Parathyroid adenoma (tissue), 2 donors: ENCODE measurements around the gene RAD51AP1.
A peak's percentile ranks its signal among the peaks of the same experiment; 100 is the strongest.

ENCODE experiments used
- H2AFZ ChIP-seq: fragments of 300-600 bp; sonication (generic); one replicate; pipeline ENCODE4 v1.7.0; 2017; ENCODE audit warnings: antibody characterized with exemption, mild to moderate bottlenecking
- H3K27ac ChIP-seq: fragments of 300-600 bp; sonication (generic); one replicate; pipeline ENCODE4 v1.7.0; 2017
- H3K27me3 ChIP-seq: fragments of 300-600 bp; sonication (generic); one replicate; pipeline ENCODE4 v1.7.0; 2017; ENCODE audit warnings: low read length; ENCODE audit not compliant: control insufficient read depth, insufficient read depth
- H3K36me3 ChIP-seq: fragments of 300-600 bp; sonication (generic); one replicate; pipeline ENCODE4 v1.7.0; 2017; ENCODE audit warnings: low read length; ENCODE audit not compliant: control insufficient read depth, insufficient read depth
- H3K4me1 ChIP-seq: fragments of 300-600 bp; sonication (generic); one replicate; pipeline ENCODE4 v1.7.0; 2017; ENCODE audit warnings: control low read depth
- H3K4me2 ChIP-seq: fragments of 300-600 bp; sonication (generic); one replicate; pipeline ENCODE4 v1.7.0; 2017; ENCODE audit warnings: low read length
- H3K4me3 ChIP-seq: fragments of 300-600 bp; sonication (generic); one replicate; pipeline ENCODE4 v1.7.0; 2017; ENCODE audit warnings: low read depth, low read length
- H3K79me2 ChIP-seq: fragments of 300-600 bp; sonication (generic); one replicate; pipeline ENCODE4 v1.7.0; 2017; ENCODE audit warnings: control low read depth
- H3K9ac ChIP-seq: fragments of 300-600 bp; sonication (generic); one replicate; pipeline ENCODE4 v1.7.0; 2017; ENCODE audit warnings: mild to moderate bottlenecking
- H3K9me3 ChIP-seq: fragments of 300-600 bp; sonication (generic); one replicate; pipeline ENCODE4 v1.7.0; 2017; ENCODE audit warnings: low read length; ENCODE audit not compliant: control insufficient read depth
- CTCF ChIP-seq: fragments of 300-600 bp; sonication (generic); IDR thresholded peaks from one replicate; pipeline ENCODE4 v1.7.0; 2017; ENCODE audit warnings: antibody characterized with exemption, mild to moderate bottlenecking
- donor health status: primary hyperparathyroidism.

Gene RAD51AP1

GRCh38 chr12:4535092-4535491 lies 3.6 kb upstream of the RAD51AP1 start:
- no peak overlapping the region for H2AFZ ChIP-seq
- H3K27me3 ChIP-seq: no peaks in the 10 kb centered on the region
- no peak for TF ChIP-seq CTCF
- H3K27ac ChIP-seq: no peak overlapping the region
- no peaks in the 10 kb centered on the region for H3K79me2 ChIP-seq
- no peak overlapping the region for H3K4me3 ChIP-seq
- peaks cover 3% of the 10 kb centered on the region for H3K4me1 ChIP-seq
- H3K36me3 ChIP-seq: no peaks in the 10 kb centered on the region
- no peak overlapping the region for H3K4me2 ChIP-seq
- no peak overlapping the region for H3K9ac ChIP-seq
- H3K9me3 ChIP-seq: no peaks in the 10 kb centered on the region

- Histone ChIP-seq H3K4me1 (peaks cover 3% of the 10 kb centered on the region), H2AFZ (no peak overlapping the region), H3K36me3 (no peaks in the 10 kb centered on the region), H3K4me3 (no peak overlapping the region), H3K79me2 (no peaks in the 10 kb centered on the region), H3K27me3 (no peaks in the 10 kb centered on the region), H3K27ac (no peak overlapping the region), H3K9ac (no peak overlapping the region), H3K4me2 (no peak overlapping the region), H3K9me3 (no peaks in the 10 kb centered on the region)
- TF ChIP-seq CTCF: no peak
Measured at GRCh38 chr12:4535871-4536270, 2.8 kb upstream of the RAD51AP1 start.

DNA sequence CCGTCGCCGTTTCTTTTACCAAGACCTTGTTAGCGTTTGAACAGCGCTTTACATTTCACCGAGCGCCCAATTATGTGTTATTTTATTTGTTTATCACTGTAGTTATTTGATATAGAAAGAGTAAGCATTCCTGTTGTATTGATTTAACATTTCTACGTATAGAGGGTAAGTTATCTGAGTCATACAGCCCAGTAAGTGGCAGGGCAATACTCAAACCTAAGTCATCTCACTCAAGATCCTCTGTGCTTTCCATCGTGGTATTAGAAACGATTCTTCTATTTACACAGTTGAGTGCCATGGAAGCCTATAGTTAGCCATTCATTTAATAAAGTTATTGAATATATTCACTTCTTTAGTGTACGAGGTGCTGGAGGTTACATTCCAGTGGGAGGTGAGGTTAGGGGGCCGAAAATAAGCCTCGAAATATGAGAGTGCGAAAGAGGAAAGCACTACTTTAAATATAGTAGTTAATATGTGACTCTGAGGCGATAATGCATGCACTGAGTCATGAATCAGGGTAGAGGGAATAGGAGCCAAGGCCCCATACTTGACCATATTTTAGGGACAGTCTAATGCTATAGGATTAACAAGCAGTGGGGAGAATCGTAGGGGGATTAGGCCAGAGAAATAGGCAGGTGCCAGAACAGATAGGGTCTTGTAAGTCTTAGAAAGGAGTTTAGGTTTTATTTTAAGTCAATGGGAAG lies 629 bp downstream of the RAD51AP1 start:
- peaks cover 3% of the 10 kb centered on the region for H3K4me1 ChIP-seq
- no peaks in the 10 kb centered on the region for H3K36me3 ChIP-seq
- H3K9me3 ChIP-seq: no peaks in the 10 kb centered on the region
- no peak overlapping the region for H3K27ac ChIP-seq
- H3K79me2 ChIP-seq: no peaks in the 10 kb centered on the region
- H3K27me3 ChIP-seq: no peaks in the 10 kb centered on the region
- TF ChIP-seq CTCF: no peak
- peak overlapping the region; percentile 94 for H3K4me3 ChIP-seq
- H2AFZ ChIP-seq: peak overlapping the region; percentile 83
- no peak overlapping the region for H3K9ac ChIP-seq
- peak overlapping the region; percentile 97 for H3K4me2 ChIP-seq

DNA sequence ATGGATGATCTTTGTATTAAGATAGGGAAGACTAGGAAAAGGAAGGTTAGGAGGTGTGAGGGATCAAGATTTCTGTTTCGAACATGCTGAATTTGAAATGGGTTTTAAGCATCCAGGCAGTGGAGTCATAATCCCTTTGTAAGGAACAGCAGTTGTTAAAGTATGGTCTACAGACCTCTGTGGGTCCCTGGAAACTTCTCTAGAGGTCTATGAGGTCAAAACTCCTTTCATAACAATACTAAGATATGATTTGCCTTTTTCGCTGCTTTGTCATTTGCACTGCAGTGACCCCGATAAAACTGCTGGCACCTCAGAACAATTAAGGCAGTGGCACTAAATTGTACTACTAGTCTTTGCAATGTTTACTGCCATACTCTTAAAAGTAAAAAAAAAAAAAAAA lies 1.5 kb downstream of the RAD51AP1 start:
- no peak overlapping the region for H3K27ac ChIP-seq
- no peaks in the 10 kb centered on the region for H3K36me3 ChIP-seq
- H3K4me1 ChIP-seq: peaks cover 3% of the 10 kb centered on the region
- no peaks in the 10 kb centered on the region for H3K9me3 ChIP-seq
- TF ChIP-seq CTCF: no peak
- no peak overlapping the region for H3K4me2 ChIP-seq
- H3K27me3 ChIP-seq: no peaks in the 10 kb centered on the region
- no peak overlapping the region for H2AFZ ChIP-seq
- no peak overlapping the region for H3K9ac ChIP-seq
- H3K4me3 ChIP-seq: no peak overlapping the region
- no peaks in the 10 kb centered on the region for H3K79me2 ChIP-seq

DNA sequence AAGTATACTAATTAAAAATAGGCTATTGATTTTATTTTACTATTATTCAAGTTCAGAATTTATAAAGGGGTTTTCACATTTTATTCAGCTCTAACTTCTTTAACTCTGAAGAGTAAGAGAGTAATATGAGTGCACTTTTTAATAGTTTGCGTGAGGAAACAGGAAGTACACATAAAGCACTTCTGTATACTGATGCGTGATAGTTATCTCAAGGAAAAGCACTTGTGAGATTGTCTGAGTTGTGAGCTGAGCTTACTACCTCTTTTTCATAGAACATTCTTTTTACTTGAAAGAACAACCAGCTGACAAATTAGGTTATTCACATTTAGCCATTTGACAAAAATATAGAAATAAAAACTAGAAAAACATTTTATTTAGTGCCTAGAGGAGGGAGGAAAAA lies 1.9 kb downstream of the RAD51AP1 start:
- H3K79me2 ChIP-seq: no peaks in the 10 kb centered on the region
- H2AFZ ChIP-seq: no peak overlapping the region
- H3K27ac ChIP-seq: no peak overlapping the region
- H3K27me3 ChIP-seq: no peaks in the 10 kb centered on the region
- H3K9ac ChIP-seq: no peak overlapping the region
- no peak for TF ChIP-seq CTCF
- no peak overlapping the region for H3K4me2 ChIP-seq
- no peak overlapping the region for H3K4me3 ChIP-seq
- no peaks in the 10 kb centered on the region for H3K36me3 ChIP-seq
- no peaks in the 10 kb centered on the region for H3K9me3 ChIP-seq
- H3K4me1 ChIP-seq: peaks cover 3% of the 10 kb centered on the region
